Measurements from ENCODE around the gene ITPK1. TPM values are rescaled to one million over a fixed set of nuclear protein-coding genes. Genes with fewer than 3 reads are reported as not detected.

Gene ITPK1
- total and polyA plus RNA-seq, 8 donors: 17.8 to 46.3 (median 28.9) TPM

DNA sequence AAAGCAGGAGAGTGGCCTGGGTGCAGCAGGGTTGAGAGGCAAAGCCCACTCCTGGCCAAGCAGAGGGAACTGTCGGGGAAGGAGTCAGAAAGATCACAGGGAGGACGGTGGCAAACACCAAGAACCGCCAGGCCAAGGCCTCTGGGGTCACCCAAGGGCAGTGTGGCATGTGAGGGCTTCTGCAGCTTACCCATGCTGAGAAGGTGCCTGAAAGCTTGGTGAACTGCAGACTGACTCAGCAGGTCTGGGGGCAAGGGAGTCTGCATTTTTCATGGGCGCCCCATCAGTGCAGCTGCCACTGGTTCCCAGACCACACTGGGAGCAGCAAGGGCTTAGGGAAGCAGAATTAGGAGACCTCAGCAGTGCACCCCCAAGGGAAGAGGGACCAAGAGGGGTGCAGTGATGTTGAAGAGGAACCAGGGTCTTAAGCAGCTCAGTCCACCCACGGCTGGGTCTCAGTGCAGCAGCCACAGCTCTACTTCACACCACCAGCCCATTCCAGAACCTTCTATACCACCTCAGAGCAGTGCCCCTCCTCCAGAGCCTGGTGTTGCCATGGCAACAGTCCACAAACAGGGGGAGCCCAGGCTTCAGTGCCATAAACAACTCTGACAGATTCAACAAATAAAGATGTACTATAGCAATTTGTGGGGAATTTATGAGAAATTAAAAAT is 59.4 kb downstream of the ITPK1 start:
- 65 to 81% (median 70%) methylated on average over 5 of the region's 5 CpGs for WGBS, 5 donors
- intact Hi-C loops (cut with DNase I; ENCODE audit: low total_unique reads): no loop called here

DNA sequence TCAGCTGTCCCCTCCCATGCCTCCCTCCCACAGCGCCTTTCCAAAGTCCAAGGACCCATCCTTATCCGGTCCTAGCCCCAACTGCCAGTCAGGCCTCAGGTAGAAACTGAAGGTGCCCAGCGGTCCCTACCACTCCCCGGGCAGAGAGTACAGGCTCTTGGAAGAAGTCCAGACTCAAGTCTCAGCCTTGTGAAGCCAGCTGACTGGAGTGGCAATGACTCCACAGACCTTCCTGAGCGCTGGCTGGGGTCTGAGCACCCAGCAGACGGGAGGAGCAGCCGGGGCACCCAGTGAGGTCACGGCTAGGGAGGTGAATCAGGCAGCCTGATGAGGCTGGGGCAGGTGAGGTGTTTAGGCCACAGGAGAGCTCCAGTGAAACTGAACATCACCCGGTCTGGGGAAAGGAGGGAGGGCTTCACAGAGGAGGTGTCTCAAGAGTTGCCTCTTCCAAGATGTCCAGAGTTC is 60.0 kb downstream of the ITPK1 start:
- Histone ChIP-seq H3K9me3 (no peaks in the 10 kb centered on the region), H3K27me3 (no peaks in the 10 kb centered on the region), H3K36me3 (no peaks in the 10 kb centered on the region), H3K4me1 (peaks cover 19 to 58% (median 33%) of the 10 kb centered on the region in 4 donors), H3K27ac (peak overlapping the region in 2 of 5 donors; percentile 55 to 62), H3K4me3 (no peak overlapping the region)
- DNase-seq: peak in 1 of 2 donors; percentile 51
- intact Hi-C loops (cut with DNase I; ENCODE audit: low total_unique reads): no loop called here
- no peak for TF ChIP-seq EP300 (IDR thresholded peaks at IDR 0.05)
- TF ChIP-seq, protein P1, sequence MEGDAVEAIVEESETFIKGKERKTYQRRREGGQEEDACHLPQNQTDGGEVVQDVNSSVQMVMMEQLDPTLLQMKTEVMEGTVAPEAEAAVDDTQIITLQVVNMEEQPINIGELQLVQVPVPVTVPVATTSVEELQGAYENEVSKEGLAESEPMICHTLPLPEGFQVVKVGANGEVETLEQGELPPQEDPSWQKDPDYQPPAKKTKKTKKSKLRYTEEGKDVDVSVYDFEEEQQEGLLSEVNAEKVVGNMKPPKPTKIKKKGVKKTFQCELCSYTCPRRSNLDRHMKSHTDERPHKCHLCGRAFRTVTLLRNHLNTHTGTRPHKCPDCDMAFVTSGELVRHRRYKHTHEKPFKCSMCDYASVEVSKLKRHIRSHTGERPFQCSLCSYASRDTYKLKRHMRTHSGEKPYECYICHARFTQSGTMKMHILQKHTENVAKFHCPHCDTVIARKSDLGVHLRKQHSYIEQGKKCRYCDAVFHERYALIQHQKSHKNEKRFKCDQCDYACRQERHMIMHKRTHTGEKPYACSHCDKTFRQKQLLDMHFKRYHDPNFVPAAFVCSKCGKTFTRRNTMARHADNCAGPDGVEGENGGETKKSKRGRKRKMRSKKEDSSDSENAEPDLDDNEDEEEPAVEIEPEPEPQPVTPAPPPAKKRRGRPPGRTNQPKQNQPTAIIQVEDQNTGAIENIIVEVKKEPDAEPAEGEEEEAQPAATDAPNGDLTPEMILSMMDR (IDR thresholded peaks at IDR 0.05): no peak
- no peak for TF ChIP-seq POLR2A (IDR thresholded peaks at IDR 0.05)
- no peak for TF ChIP-seq POLR2AphosphoS5 (IDR thresholded peaks at IDR 0.05)
- 55 to 73% (median 64%) methylated on average over 9 of the region's 9 CpGs for WGBS, 5 donors

More for the DNA sequence above, 59.4 kb downstream of the ITPK1 start:
- no peaks in the 10 kb centered on the region for H3K27me3 ChIP-seq
- H3K9me3 ChIP-seq: no peaks in the 10 kb centered on the region
- peaks cover 17 to 56% (median 30%) of the 10 kb centered on the region in 4 donors for H3K4me1 ChIP-seq
- no peak overlapping the region for H3K4me3 ChIP-seq
- no peaks in the 10 kb centered on the region for H3K36me3 ChIP-seq
- no peak for TF ChIP-seq POLR2A (IDR thresholded peaks at IDR 0.05)
- TF ChIP-seq POLR2AphosphoS5 (IDR thresholded peaks at IDR 0.05): peak in 1 of 3 donors; percentile 8
- peak overlapping the region in 2 of 5 donors; percentile 55 to 62 for H3K27ac ChIP-seq
- DNase-seq: no peak

DNA sequence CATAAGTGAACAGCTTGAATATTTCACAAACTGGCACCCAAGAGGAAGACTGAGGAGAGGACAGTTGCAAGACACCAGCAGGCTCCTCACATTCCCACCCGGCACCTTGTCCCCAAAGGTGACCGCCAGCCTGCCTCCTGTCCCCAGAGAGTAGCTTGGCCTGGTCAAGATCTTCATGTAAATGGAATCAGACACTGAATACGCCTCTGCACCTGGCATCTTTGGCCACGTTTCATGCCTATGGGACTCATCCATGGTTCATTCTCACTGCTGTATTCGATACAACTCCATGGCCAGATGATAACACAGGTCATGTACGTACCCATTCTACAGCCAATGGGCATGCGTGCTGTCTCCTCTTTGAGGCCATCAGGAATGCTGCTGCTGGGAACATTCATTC is 60.8 kb downstream of the ITPK1 start:
- Histone ChIP-seq H3K27ac (no peak overlapping the region), H3K4me3 (no peak overlapping the region), H3K4me1 (peaks cover 21 to 58% (median 37%) of the 10 kb centered on the region in 4 donors), H3K36me3 (no peaks in the 10 kb centered on the region), H3K9me3 (no peaks in the 10 kb centered on the region), H3K27me3 (no peaks in the 10 kb centered on the region)
- TF ChIP-seq, protein P1 (IDR thresholded peaks at IDR 0.05): no peak
- no peak for TF ChIP-seq EP300 (IDR thresholded peaks at IDR 0.05)
- no peak for TF ChIP-seq POLR2A (IDR thresholded peaks at IDR 0.05)
- TF ChIP-seq POLR2AphosphoS5 (IDR thresholded peaks at IDR 0.05): no peak
- intact Hi-C loops (cut with DNase I; ENCODE audit: low total_unique reads): no loop called here
- WGBS, 5 donors: 95 to 98% (median 96%) methylated on average over 7 of the region's 7 CpGs
- no peak for DNase-seq

DNA sequence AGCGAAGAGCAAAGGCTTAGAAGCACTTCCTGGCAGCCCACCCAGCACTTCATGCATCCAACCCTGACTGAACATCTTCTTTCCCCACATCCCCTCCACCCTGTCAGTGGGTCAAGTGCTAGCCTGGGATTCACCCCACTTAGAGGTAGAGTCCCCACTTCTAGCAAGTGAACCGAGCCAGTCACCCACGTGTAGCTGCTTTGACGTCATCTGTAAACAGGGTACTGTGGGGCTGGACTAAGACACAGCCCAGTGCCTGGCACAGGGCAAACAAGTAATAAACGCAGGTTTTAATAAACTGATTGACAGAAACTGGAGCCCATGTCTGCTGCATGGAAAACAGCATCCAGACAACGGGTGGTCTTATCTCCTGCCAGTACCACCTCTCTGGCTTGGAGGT is 61.7 kb downstream of the ITPK1 start:
- H3K36me3 ChIP-seq: no peaks in the 10 kb centered on the region
- H3K4me3 ChIP-seq: no peak overlapping the region
- H3K9me3 ChIP-seq: no peaks in the 10 kb centered on the region
- DNase-seq: no peak
- no peaks in the 10 kb centered on the region for H3K27me3 ChIP-seq
- WGBS, 5 donors: 62 to 72% (median 66%) methylated on average over 6 of the region's 6 CpGs
- H3K4me1 ChIP-seq: peaks cover 25 to 64% (median 41%) of the 10 kb centered on the region in 4 donors
- intact Hi-C loops (cut with DNase I; ENCODE audit: low total_unique reads): no loop called here
- TF ChIP-seq POLR2A (IDR thresholded peaks at IDR 0.05): no peak
- TF ChIP-seq, protein P1 (IDR thresholded peaks at IDR 0.05): no peak
- no peak for TF ChIP-seq EP300 (IDR thresholded peaks at IDR 0.05)
- no peak for TF ChIP-seq POLR2AphosphoS5 (IDR thresholded peaks at IDR 0.05)
- H3K27ac ChIP-seq: no peak overlapping the region

Data from stomach (tissue), 9 donors.